K562 (cell line): ENCODE data around the gene TMEM209. TPM values are rescaled to one million over a fixed set of nuclear protein-coding genes. Genes with fewer than 3 reads are reported as not detected.

Source experiments
- ARID1B ChIP-seq: fragments of 450-650 bp; IDR thresholded peaks from 2 replicates; pipeline ENCODE4 v1.6.1; 2016; ENCODE audit warnings: antibody characterized with exemption, mild to moderate bottlenecking, inconsistent platforms
- BCL6 ChIP-seq: fragments of 250-450 bp; sonication (Bioruptor Pico); IDR thresholded peaks from 2 replicates; pipeline ENCODE4 v1.4.0; 2020
- C11orf30 ChIP-seq: fragments of 450-650 bp; IDR thresholded peaks from 2 replicates; pipeline ENCODE4 v1.6.1; 2016; ENCODE audit warnings: low read depth, mild to moderate bottlenecking
- CBFA2T3 ChIP-seq: fragments of 450-650 bp; IDR thresholded peaks from 2 replicates; pipeline ENCODE4 v1.6.1; 2017
- CHD4 ChIP-seq: fragments of 200-600 bp; sonication (generic); IDR thresholded peaks from 3 replicates; pipeline ENCODE4 v1.6.1; 2012; ENCODE audit warnings: low read depth, mild to moderate bottlenecking, mixed read lengths, low read length, inconsistent platforms; ENCODE audit not compliant: insufficient read depth, insufficient replicate concordance, poor library complexity, severe bottlenecking
- MEF2D ChIP-seq: conservative IDR thresholded peaks from 2 replicates; pipeline ENCODE4 v1.6.1; 2016; ENCODE audit warnings: low read depth, missing genetic modification characterization, missing compliant biosample characterization
- NCOR1 ChIP-seq: fragments of 450-650 bp; IDR thresholded peaks from 2 replicates; pipeline ENCODE4 v1.6.1; 2016; ENCODE audit warnings: mild to moderate bottlenecking, moderate library complexity
- NR1H2 ChIP-seq: sonication (generic); formaldehyde crosslinking; IDR thresholded peaks from 2 replicates; pipeline ENCODE4 v1.4.0; 2020; ENCODE audit warnings: mild to moderate bottlenecking, missing genetic modification reagents
- SPI1 ChIP-seq: IDR thresholded peaks from 2 replicates; pipeline ENCODE4 v1.6.1; 2011; ENCODE audit warnings: low read depth, low read length, control low read depth, borderline replicate concordance
- TEAD4 ChIP-seq, 2 experiments: sonication (generic) in 1 of 2; formaldehyde crosslinking in 1 of 2; IDR thresholded peaks; 2 replicates each; pipeline versions ENCODE4 v1.6.1 to v1.8.0; 2012 to 2022; ENCODE audit warnings: borderline replicate concordance in 1 of 2, inconsistent platforms in 1 of 2, low read length in 1 of 2, mild to moderate bottlenecking in 1 of 2, missing genetic modification reagents in 1 of 2
- ZNF124 ChIP-seq: sonication (generic); formaldehyde crosslinking; IDR thresholded peaks from 2 replicates; pipeline ENCODE4 v1.8.1; 2022; ENCODE audit warnings: missing genetic modification reagents
- ZNF696 ChIP-seq: fragments of 250-450 bp; sonication (Bioruptor Pico); conservative IDR thresholded peaks from 2 replicates; pipeline ENCODE4 v1.4.0; 2020; ENCODE audit warnings: mild to moderate bottlenecking, moderate library complexity
- polyA plus RNA-seq, 8 experiments: library from polyadenylated mRNA; depleted of rRNA in 4 of 8; stranded (reverse) in 5 of 8; unstranded in 3 of 8; fragments of >200 nt; fragmentation: Nextera tagmentation in 2 of 8; fragmentation: Illumina TruSeq in 1 of 8; extraction: Ambion mirVana in 2 of 8; extraction: Trizol in 1 of 8; gene quantifications; 2 replicates each; pipeline versions ENCODE4 v1.2.1 to v1.2.3, GENCODE V29; 2011 to 2014; ENCODE audit warnings: inconsistent platforms in 1 of 8, missing spikeins in 1 of 8
- total RNA-seq, 7 experiments: library from RNA; depleted of rRNA in 6 of 7; stranded (reverse); fragments of >200 nt in 6 of 7; fragmentation: Illumina TruSeq in 2 of 7; extraction: Trizol in 2 of 7; gene quantifications; 2 replicates each; pipeline versions ENCODE4 v1.2.1 to v1.2.3, GENCODE V29; 2011 to 2021; ENCODE audit warnings: low replicate concordance in 1 of 7
- TF ChIP-seq, protein P1 (sequence below), 2 experiments: fragments of 450-650 bp; formaldehyde crosslinking in 1 of 2; IDR thresholded peaks; 2 replicates each; pipeline versions ENCODE4 v1.4.0 to v1.6.1; 2014 to 2020; ENCODE audit warnings: mild to moderate bottlenecking in 2 of 2, borderline replicate concordance in 1 of 2, low read depth in 1 of 2
- TF ChIP-seq, protein P2 (sequence below), 3 experiments: fragments of 200-800 bp in 1 of 3; sonication (Bioruptor generic) in 1 of 3; sonication (generic) in 1 of 3; formaldehyde crosslinking in 1 of 3; IDR thresholded peaks; 2 replicates each; pipeline versions ENCODE4 v1.6.1 to v1.8.0; 2016 to 2022; ENCODE audit warnings: mild to moderate bottlenecking in 2 of 3, missing compliant biosample characterization in 2 of 3, missing genetic modification characterization in 2 of 3, missing genetic modification reagents in 1 of 3
- TF ChIP-seq, protein P3 (sequence below): fragments of 450-650 bp; IDR thresholded peaks from 2 replicates; pipeline ENCODE4 v1.6.1; 2017; ENCODE audit warnings: antibody characterized with exemption, mild to moderate bottlenecking

Gene TMEM209
- total and polyA plus RNA-seq, 9 of the 15 experiments (the other 6 are each of a cell fraction or from before 2014, with no cell fraction given) = 36.8 to 116 (median 76.6) TPM

DNA sequence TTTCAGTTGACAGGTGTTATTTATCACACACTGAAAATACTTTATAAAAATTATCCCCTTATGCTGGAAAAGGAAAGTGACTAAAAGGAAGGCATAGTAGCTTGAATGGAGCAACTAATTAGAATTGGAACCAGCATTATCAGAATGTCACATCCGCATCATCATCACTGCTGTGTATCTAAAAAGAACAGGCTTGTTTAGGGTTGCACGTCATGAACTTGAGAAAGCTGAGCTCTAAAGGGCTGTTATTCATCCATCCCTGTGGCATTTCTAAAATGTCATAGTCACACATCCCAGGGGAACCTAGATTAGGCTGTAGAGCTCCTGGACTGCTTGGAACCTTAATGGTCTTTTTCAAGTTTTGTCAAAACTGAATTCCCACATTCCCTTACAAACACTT is 80.5 kb downstream of the TMEM209 start (continued):
- TF ChIP-seq, protein P1, sequence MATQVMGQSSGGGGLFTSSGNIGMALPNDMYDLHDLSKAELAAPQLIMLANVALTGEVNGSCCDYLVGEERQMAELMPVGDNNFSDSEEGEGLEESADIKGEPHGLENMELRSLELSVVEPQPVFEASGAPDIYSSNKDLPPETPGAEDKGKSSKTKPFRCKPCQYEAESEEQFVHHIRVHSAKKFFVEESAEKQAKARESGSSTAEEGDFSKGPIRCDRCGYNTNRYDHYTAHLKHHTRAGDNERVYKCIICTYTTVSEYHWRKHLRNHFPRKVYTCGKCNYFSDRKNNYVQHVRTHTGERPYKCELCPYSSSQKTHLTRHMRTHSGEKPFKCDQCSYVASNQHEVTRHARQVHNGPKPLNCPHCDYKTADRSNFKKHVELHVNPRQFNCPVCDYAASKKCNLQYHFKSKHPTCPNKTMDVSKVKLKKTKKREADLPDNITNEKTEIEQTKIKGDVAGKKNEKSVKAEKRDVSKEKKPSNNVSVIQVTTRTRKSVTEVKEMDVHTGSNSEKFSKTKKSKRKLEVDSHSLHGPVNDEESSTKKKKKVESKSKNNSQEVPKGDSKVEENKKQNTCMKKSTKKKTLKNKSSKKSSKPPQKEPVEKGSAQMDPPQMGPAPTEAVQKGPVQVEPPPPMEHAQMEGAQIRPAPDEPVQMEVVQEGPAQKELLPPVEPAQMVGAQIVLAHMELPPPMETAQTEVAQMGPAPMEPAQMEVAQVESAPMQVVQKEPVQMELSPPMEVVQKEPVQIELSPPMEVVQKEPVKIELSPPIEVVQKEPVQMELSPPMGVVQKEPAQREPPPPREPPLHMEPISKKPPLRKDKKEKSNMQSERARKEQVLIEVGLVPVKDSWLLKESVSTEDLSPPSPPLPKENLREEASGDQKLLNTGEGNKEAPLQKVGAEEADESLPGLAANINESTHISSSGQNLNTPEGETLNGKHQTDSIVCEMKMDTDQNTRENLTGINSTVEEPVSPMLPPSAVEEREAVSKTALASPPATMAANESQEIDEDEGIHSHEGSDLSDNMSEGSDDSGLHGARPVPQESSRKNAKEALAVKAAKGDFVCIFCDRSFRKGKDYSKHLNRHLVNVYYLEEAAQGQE (IDR thresholded peaks at IDR 0.05; ENCODE audit: borderline replicate concordance) = no peak
- TF ChIP-seq, protein P1 (CRISPR knock-in tag; IDR thresholded peaks at IDR 0.05; ENCODE audit: low read depth) = no peak
- TF ChIP-seq, protein P2, sequence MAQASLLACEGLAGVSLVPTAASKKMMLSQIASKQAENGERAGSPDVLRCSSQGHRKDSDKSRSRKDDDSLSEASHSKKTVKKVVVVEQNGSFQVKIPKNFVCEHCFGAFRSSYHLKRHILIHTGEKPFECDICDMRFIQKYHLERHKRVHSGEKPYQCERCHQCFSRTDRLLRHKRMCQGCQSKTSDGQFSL (CRISPR knock-in tag; IDR thresholded peaks at IDR 0.05) = no peak
- TF ChIP-seq, protein P2 (tag; IDR thresholded peaks at IDR 0.05) = no peak
- TF ChIP-seq CHD4 (no peak), ZNF124 (CRISPR knock-in tag) (no peak), TEAD4 (IDR thresholded peaks at IDR 0.05; ENCODE audit: low read length) (peak; percentile 7; the same call in 1 of the 2 replicates), TEAD4 (CRISPR knock-in tag; IDR thresholded peaks at IDR 0.05; ENCODE audit: borderline replicate concordance) (no peak), ZNF696 (CRISPR knock-in tag) (no peak), MEF2D (no peak), ARID1B (peak; percentile 81), NCOR1 (peak; percentile 56), CBFA2T3 (peak; percentile 80), C11orf30 (peak; percentile 38; the same call in 1 of the 2 replicates), SPI1 (no peak), NR1H2 (CRISPR knock-in tag) (no peak), BCL6 (CRISPR knock-in tag) (no peak)
- TF ChIP-seq, protein P3, sequence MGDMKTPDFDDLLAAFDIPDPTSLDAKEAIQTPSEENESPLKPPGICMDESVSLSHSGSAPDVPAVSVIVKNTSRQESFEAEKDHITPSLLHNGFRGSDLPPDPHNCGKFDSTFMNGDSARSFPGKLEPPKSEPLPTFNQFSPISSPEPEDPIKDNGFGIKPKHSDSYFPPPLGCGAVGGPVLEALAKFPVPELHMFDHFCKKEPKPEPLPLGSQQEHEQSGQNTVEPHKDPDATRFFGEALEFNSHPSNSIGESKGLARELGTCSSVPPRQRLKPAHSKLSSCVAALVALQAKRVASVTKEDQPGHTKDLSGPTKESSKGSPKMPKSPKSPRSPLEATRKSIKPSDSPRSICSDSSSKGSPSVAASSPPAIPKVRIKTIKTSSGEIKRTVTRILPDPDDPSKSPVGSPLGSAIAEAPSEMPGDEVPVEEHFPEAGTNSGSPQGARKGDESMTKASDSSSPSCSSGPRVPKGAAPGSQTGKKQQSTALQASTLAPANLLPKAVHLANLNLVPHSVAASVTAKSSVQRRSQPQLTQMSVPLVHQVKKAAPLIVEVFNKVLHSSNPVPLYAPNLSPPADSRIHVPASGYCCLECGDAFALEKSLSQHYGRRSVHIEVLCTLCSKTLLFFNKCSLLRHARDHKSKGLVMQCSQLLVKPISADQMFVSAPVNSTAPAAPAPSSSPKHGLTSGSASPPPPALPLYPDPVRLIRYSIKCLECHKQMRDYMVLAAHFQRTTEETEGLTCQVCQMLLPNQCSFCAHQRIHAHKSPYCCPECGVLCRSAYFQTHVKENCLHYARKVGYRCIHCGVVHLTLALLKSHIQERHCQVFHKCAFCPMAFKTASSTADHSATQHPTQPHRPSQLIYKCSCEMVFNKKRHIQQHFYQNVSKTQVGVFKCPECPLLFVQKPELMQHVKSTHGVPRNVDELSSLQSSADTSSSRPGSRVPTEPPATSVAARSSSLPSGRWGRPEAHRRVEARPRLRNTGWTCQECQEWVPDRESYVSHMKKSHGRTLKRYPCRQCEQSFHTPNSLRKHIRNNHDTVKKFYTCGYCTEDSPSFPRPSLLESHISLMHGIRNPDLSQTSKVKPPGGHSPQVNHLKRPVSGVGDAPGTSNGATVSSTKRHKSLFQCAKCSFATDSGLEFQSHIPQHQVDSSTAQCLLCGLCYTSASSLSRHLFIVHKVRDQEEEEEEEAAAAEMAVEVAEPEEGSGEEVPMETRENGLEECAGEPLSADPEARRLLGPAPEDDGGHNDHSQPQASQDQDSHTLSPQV = peak; percentile 70
